HepG2 (cell line): Measurements from ENCODE around the gene PDE3A. TPM values are rescaled to one million over a fixed set of nuclear protein-coding genes. Genes with fewer than 3 reads are reported as not detected.

ENCODE experiments used
- ATAC-seq: fragments of 200-7000 bp; cut with Tn5 transposase; 3 replicates; pipeline ENCODE4 v1.9.1; 2020; ENCODE audit warnings: mild to moderate bottlenecking, moderate library complexity
- BruUV-seq: library from RNA; stranded (reverse); fragments of 400-500 nt; replicated peaks from 2 replicates; lab custom pipeline; 2021; lab: Mats Ljungman, UMichigan
- CTCF ChIA-PET: fragments of 300-600 bp; formaldehyde crosslinking; extraction: SDS; loops from one replicate; lab custom pipeline; 2021; ENCODE audit warnings: low total read pairs, inconsistent platforms, low intra/inter-chr PET ratio; lab: Yijun Ruan, JAX
- POLR2A ChIA-PET: fragments of 350-600 bp; sonication (Branson Sonifier 250); formaldehyde crosslinking; loops from one replicate; lab custom pipeline; 2020; ENCODE audit warnings: antibody characterized with exemption, inconsistent platforms; lab: Yijun Ruan, JAX
- DNase-seq: peaks from one replicate; pipeline ENCODE4 v3.0.0-alpha.2; 2015; ENCODE audit warnings: low spot score
- FAIRE-seq: peaks from 3 replicates; lab custom pipeline; 2011; peaks lifted over from hg19 to GRCh38; lab: Jason Lieb, UNC
- H2AFZ ChIP-seq: one replicate; pipeline ENCODE4 v1.6.1; 2011; ENCODE audit warnings: low read length, inconsistent platforms
- H3K27ac ChIP-seq: fragments of 300-600 bp; 3 replicates; pipeline ENCODE4 v1.8.0; 2011; ENCODE audit warnings: mixed run types, mild to moderate bottlenecking, mixed read lengths, low read length, inconsistent platforms; ENCODE audit not compliant: insufficient read depth; ENCODE audit errors: extremely low read length
- H3K27me3 ChIP-seq, 2 experiments: fragments of 200-600 bp in 1 of 2; 2 replicates in 1 of 2; 3 replicates in 1 of 2; pipeline versions ENCODE4 v1.6.0 to v1.8.0; 2011; ENCODE audit warnings: low read length in 2 of 2, mild to moderate bottlenecking in 2 of 2, moderate library complexity in 2 of 2, inconsistent platforms in 1 of 2; ENCODE audit not compliant: insufficient read depth in 2 of 2, control insufficient read depth in 1 of 2
- H3K36me3 ChIP-seq, 2 experiments: fragments of 200-600 bp in 1 of 2; replicated peaks in 1 of 2; 2 replicates in 1 of 2; 3 replicates in 1 of 2; pipeline versions ENCODE4 v1.5.1 to v1.8.0; 2011; ENCODE audit warnings: low read length in 2 of 2, inconsistent platforms in 1 of 2; ENCODE audit not compliant: insufficient read depth in 2 of 2, control insufficient read depth in 1 of 2
- H3K4me1 ChIP-seq: 2 replicates; pipeline ENCODE4 v1.5.1; 2012; ENCODE audit warnings: low read length, inconsistent platforms; ENCODE audit not compliant: insufficient read depth
- H3K4me2 ChIP-seq: 2 replicates; pipeline ENCODE4 v1.6.0; 2011; ENCODE audit warnings: low read depth, low read length, inconsistent platforms
- H3K4me3 ChIP-seq, 3 experiments: fragments of 200-600 bp in 1 of 3; sonication (generic), shearing (Covaris generic) in 1 of 3; replicated peaks in 1 of 3; 2 replicates each; pipeline ENCODE4 v1.5.1; 2011 to 2016; ENCODE audit warnings: low read length in 3 of 3, inconsistent platforms in 2 of 3, low read depth in 2 of 3, mild to moderate bottlenecking in 2 of 3, control low read depth in 1 of 3, mixed read lengths in 1 of 3; ENCODE audit not compliant: insufficient read depth in 1 of 3
- H3K79me2 ChIP-seq: one replicate; pipeline ENCODE4 v1.6.1; 2011; ENCODE audit warnings: low read length, inconsistent platforms; ENCODE audit not compliant: insufficient read depth
- H3K9ac ChIP-seq: 2 replicates; pipeline ENCODE4 v1.6.0; 2011; ENCODE audit warnings: mild to moderate bottlenecking, low read depth, low read length, inconsistent platforms; ENCODE audit not compliant: insufficient read depth
- H3K9me3 ChIP-seq: 2 replicates; pipeline ENCODE4 v1.5.1; 2012; ENCODE audit warnings: mild to moderate bottlenecking, low read length
- H4K20me1 ChIP-seq: 2 replicates; pipeline ENCODE4 v1.6.0; 2011; ENCODE audit warnings: inconsistent platforms, mild to moderate bottlenecking, low read length, moderate library complexity; ENCODE audit not compliant: insufficient read depth
- CEBPB ChIP-seq: IDR thresholded peaks from 2 replicates; pipeline ENCODE4 v1.6.1; 2011; ENCODE audit warnings: low read depth, low read length, improper control_type of control experiment, borderline replicate concordance
- GABPB1 ChIP-seq: IDR thresholded peaks from 2 replicates; pipeline ENCODE4 v1.6.1; 2016; ENCODE audit warnings: mild to moderate bottlenecking, missing genetic modification reagents, moderate library complexity, missing compliant biosample characterization
- MIER3 ChIP-seq: IDR thresholded peaks from 2 replicates; pipeline ENCODE4 v1.6.1; 2016; ENCODE audit warnings: missing compliant biosample characterization, borderline replicate concordance
- POGZ ChIP-seq: sonication (generic); formaldehyde crosslinking; IDR thresholded peaks from 2 replicates; pipeline ENCODE4 v1.4.0; 2020; ENCODE audit warnings: mild to moderate bottlenecking, missing genetic modification reagents
- SAFB2 ChIP-seq: sonication (generic); formaldehyde crosslinking; IDR thresholded peaks from 2 replicates; pipeline ENCODE4 v1.5.1; 2020; ENCODE audit warnings: missing genetic modification reagents, low read depth, mild to moderate bottlenecking, borderline replicate concordance
- SAP130 ChIP-seq: IDR thresholded peaks from 2 replicates; pipeline ENCODE4 v1.6.1; 2016; ENCODE audit warnings: low read depth
- YY1 ChIP-seq: IDR thresholded peaks from 2 replicates; pipeline ENCODE4 v1.6.1; 2011; ENCODE audit warnings: low read length, low read depth, moderate library complexity, mild to moderate bottlenecking; ENCODE audit not compliant: insufficient read depth, insufficient replicate concordance
- ZNF160 ChIP-seq: sonication (generic); formaldehyde crosslinking; IDR thresholded peaks from 2 replicates; pipeline ENCODE4 v1.8.0; 2022; ENCODE audit warnings: mild to moderate bottlenecking, inconsistent platforms, missing genetic modification reagents
- ZNF234 ChIP-seq: sonication (generic); formaldehyde crosslinking; conservative IDR thresholded peaks from 2 replicates; pipeline ENCODE4 v1.5.1; 2020; ENCODE audit warnings: mild to moderate bottlenecking, missing genetic modification reagents
- ZNF274 ChIP-seq: sonication (generic); formaldehyde crosslinking; IDR thresholded peaks from 2 replicates; pipeline ENCODE4 v1.5.1; 2020; ENCODE audit warnings: mild to moderate bottlenecking, missing genetic modification reagents
- ZNF432 ChIP-seq: sonication (generic); formaldehyde crosslinking; IDR thresholded peaks from 2 replicates; pipeline ENCODE4 v1.5.0; 2020; ENCODE audit warnings: missing genetic modification reagents, mild to moderate bottlenecking, borderline replicate concordance
- ZNF441 ChIP-seq: sonication (generic); formaldehyde crosslinking; IDR thresholded peaks from 2 replicates; pipeline ENCODE4 v1.7.0; 2021; ENCODE audit warnings: missing genetic modification reagents, borderline replicate concordance
- ZNF782 ChIP-seq: sonication (generic); formaldehyde crosslinking; IDR thresholded peaks from 2 replicates; pipeline ENCODE4 v1.4.0; 2020; ENCODE audit warnings: missing genetic modification reagents, mild to moderate bottlenecking, borderline replicate concordance
- ZNF891 ChIP-seq: sonication (generic); formaldehyde crosslinking; IDR thresholded peaks from 2 replicates; pipeline ENCODE4 v1.5.0; 2020; ENCODE audit warnings: mild to moderate bottlenecking, missing genetic modification reagents
- WGBS: methylation state at CpG from one replicate; pipeline ENCODE4 v1.1.6; 2017; ENCODE audit warnings: low lambda C conversion rate; 5-methylcytosine and 5-hydroxymethylcytosine counted together
- in situ Hi-C: cut with HindIII; loops from 2 replicates; pipeline ENCODE4 v1.10.0; 2017; ENCODE audit warnings: low pct_unique_long_range_greater_than_20kb; ENCODE audit not compliant: extremely low pct_ligation_motif_present
- intact Hi-C: fragments of 100-400 bp; cut with micrococcal nuclease; formaldehyde crosslinking; loops from one replicate; pipeline ENCODE4 v1.10.0; 2022; ENCODE audit not compliant: unreplicated experiment
- polyA plus RNA-seq, 8 experiments: library from polyadenylated mRNA; depleted of rRNA in 3 of 8; stranded (reverse) in 7 of 8; unstranded in 1 of 8; fragments of >200 nt; fragmentation: Illumina TruSeq in 4 of 8; extraction: Trizol in 4 of 8; gene quantifications; 2 replicates each; pipeline versions ENCODE4 v1.2.1 to v1.2.3, GENCODE V29; 2011 to 2016; ENCODE audit warnings: low read depth in 4 of 8, missing spikeins in 1 of 8, mixed read lengths in 1 of 8; ENCODE audit not compliant: insufficient read depth in 1 of 8
- total RNA-seq, 5 experiments: library from RNA; depleted of rRNA; stranded (reverse); fragments of >200 nt; fragmentation: Illumina TruSeq; extraction: Trizol; gene quantifications; 2 replicates each; pipeline ENCODE4 v1.2.3, GENCODE V29; 2016; ENCODE audit warnings: low read depth in 1 of 5
- TF ChIP-seq, protein P1 (sequence below): sonication (generic); formaldehyde crosslinking; IDR thresholded peaks from 2 replicates; pipeline ENCODE4 v1.5.0; 2020; ENCODE audit warnings: missing genetic modification reagents
- TF ChIP-seq, protein P2 (sequence below): IDR thresholded peaks from 2 replicates; pipeline ENCODE4 v1.6.1; 2016; ENCODE audit warnings: missing compliant biosample characterization, missing genetic modification reagents, borderline replicate concordance
- TF ChIP-seq, protein P3 (sequence below): IDR thresholded peaks from 2 replicates; pipeline ENCODE4 v1.6.1; 2012; ENCODE audit warnings: inconsistent platforms
- TF ChIP-seq, protein P4 (sequence below): sonication (generic); formaldehyde crosslinking; IDR thresholded peaks from 2 replicates; pipeline ENCODE4 v1.5.0; 2020; ENCODE audit warnings: mild to moderate bottlenecking, missing genetic modification reagents
- TF ChIP-seq, protein P5 (sequence below): sonication (generic); formaldehyde crosslinking; IDR thresholded peaks from 2 replicates; pipeline ENCODE4 v1.4.0; 2020; ENCODE audit warnings: mild to moderate bottlenecking, missing genetic modification reagents

Gene PDE3A
- total and polyA plus RNA-seq, 2 of the 13 experiments (the other 11 are each of a cell fraction or from before 2014, with no cell fraction given): 0.77 to 1.5 TPM

DNA sequence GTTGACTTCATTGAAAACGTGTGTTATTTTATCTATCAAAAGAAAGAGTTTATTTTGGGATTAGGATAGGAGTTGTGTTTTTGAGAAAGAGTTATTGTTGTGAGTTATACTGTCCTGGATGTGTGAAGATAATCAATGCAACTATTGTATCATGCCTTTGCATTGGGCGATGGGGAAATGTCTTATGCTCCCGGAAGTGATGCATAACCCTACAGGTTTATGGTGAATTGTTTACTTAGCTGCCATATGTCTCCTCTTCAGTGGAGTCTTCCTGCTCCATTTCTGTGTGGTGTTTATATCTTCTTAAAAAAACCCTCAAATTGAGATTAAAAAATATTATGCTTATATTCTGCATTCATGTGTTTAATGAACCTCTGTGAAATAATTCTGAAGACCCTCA is 6.5 kb downstream of the PDE3A start:
- H3K4me2 ChIP-seq: no peak overlapping the region
- in situ Hi-C loops: no loop called here
- H4K20me1 ChIP-seq: no peaks in the 10 kb centered on the region
- no peaks in the 10 kb centered on the region for H3K9me3 ChIP-seq
- no peak for ATAC-seq
- CTCF ChIA-PET: no interaction called here
- TF ChIP-seq ZNF160 (no peak), ZNF432 (CRISPR knock-in tag) (no peak), GABPB1 (CRISPR knock-in tag) (no peak), YY1 (no peak), ZNF274 (CRISPR knock-in tag) (no peak), ZNF782 (CRISPR knock-in tag) (no peak), ZNF234 (no peak), POGZ (no peak), SAP130 (CRISPR knock-in tag) (no peak), ZNF441 (no peak), CEBPB (no peak), MIER3 (CRISPR knock-in tag) (no peak), ZNF891 (CRISPR knock-in tag) (no peak), SAFB2 (CRISPR knock-in tag) (no peak)
- TF ChIP-seq, protein P1, sequence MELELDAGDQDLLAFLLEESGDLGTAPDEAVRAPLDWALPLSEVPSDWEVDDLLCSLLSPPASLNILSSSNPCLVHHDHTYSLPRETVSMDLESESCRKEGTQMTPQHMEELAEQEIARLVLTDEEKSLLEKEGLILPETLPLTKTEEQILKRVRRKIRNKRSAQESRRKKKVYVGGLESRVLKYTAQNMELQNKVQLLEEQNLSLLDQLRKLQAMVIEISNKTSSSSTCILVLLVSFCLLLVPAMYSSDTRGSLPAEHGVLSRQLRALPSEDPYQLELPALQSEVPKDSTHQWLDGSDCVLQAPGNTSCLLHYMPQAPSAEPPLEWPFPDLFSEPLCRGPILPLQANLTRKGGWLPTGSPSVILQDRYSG (CRISPR knock-in tag): no peak
- TF ChIP-seq, protein P2, sequence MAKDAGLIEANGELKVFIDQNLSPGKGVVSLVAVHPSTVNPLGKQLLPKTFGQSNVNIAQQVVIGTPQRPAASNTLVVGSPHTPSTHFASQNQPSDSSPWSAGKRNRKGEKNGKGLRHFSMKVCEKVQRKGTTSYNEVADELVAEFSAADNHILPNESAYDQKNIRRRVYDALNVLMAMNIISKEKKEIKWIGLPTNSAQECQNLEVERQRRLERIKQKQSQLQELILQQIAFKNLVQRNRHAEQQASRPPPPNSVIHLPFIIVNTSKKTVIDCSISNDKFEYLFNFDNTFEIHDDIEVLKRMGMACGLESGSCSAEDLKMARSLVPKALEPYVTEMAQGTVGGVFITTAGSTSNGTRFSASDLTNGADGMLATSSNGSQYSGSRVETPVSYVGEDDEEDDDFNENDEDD (CRISPR knock-in tag): no peak
- TF ChIP-seq, protein P3, sequence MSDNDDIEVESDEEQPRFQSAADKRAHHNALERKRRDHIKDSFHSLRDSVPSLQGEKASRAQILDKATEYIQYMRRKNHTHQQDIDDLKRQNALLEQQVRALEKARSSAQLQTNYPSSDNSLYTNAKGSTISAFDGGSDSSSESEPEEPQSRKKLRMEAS: no peak
- TF ChIP-seq, protein P4, sequence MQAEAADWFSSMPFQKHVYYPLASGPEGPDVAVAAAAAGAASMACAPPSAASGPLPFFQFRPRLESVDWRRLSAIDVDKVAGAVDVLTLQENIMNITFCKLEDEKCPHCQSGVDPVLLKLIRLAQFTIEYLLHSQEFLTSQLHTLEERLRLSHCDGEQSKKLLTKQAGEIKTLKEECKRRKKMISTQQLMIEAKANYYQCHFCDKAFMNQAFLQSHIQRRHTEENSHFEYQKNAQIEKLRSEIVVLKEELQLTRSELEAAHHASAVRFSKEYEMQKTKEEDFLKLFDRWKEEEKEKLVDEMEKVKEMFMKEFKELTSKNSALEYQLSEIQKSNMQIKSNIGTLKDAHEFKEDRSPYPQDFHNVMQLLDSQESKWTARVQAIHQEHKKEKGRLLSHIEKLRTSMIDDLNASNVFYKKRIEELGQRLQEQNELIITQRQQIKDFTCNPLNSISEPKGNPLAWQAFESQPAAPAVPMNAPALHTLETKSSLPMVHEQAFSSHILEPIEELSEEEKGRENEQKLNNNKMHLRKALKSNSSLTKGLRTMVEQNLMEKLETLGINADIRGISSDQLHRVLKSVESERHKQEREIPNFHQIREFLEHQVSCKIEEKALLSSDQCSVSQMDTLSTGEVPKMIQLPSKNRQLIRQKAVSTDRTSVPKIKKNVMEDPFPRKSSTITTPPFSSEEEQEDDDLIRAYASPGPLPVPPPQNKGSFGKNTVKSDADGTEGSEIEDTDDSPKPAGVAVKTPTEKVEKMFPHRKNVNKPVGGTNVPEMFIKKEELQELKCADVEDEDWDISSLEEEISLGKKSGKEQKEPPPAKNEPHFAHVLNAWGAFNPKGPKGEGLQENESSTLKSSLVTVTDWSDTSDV: no peak
- TF ChIP-seq, protein P5, sequence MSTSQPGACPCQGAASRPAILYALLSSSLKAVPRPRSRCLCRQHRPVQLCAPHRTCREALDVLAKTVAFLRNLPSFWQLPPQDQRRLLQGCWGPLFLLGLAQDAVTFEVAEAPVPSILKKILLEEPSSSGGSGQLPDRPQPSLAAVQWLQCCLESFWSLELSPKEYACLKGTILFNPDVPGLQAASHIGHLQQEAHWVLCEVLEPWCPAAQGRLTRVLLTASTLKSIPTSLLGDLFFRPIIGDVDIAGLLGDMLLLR (CRISPR knock-in tag): no peak
- WGBS: 52% methylated on average over 3 of the region's 3 CpGs
- no peaks in the 10 kb centered on the region for H3K4me1 ChIP-seq
- H2AFZ ChIP-seq: no peak overlapping the region
- no TSS peak for BruUV-seq
- no peak for DNase-seq
- intact Hi-C loops: loop anchor here (5.0 kb wide), 1 partner anchor 617 kb away; no protein-coding TSS in a partner anchor
- no peaks in the 10 kb centered on the region for H3K36me3 ChIP-seq
- H3K79me2 ChIP-seq: no peaks in the 10 kb centered on the region
- no peak overlapping the region for H3K27ac ChIP-seq
- H3K4me3 ChIP-seq: no peak overlapping the region
- no peak overlapping the region for H3K9ac ChIP-seq
- POLR2A ChIA-PET: no interaction called here
- H3K27me3 ChIP-seq: peaks cover 0 to 4% of the 10 kb centered on the region in 2 experiments; a peak in 2 of 5 replicates
- no peak for FAIRE-seq
